Fibroblast of skin of scalp (primary cell): ENCODE measurements around the gene DGKQ. TPM values are rescaled to one million over a fixed set of nuclear protein-coding genes. Genes with fewer than 3 reads are reported as not detected.

ENCODE experiments used
- DNase-seq: peaks from one replicate; pipeline ENCODE4 v3.0.0-alpha.2; 2013
- polyA plus RNA-seq, 2 experiments: library from polyadenylated mRNA; unstranded; fragments of 120-200 nt; gene quantifications; one replicate each; pipeline ENCODE4 v1.2.1, GENCODE V29; 2013; ENCODE audit not compliant: insufficient read length in 2 of 2

DGKQ gene
- polyA plus RNA-seq (2013, experiment 1 of 2; ENCODE audit: insufficient read length), result 12.4 TPM
- polyA plus RNA-seq (2013, experiment 2 of 2; ENCODE audit: insufficient read length), result 9.6 TPM

GRCh38 chr4:973431-974397, at the start of gene DGKQ:
Gene DGKQ (minus strand): TSS chr4:973569. CDS start chr4:973482, 87 bp downstream.
- DNase-seq, result peak; percentile 89

GRCh38 chr4:1022739-1023066, 49.3 kb upstream of the DGKQ start:
- DNase-seq, result no peak

- DNase-seq, result no peak
Measured at GRCh38 chr4:1022051-1022738, 48.8 kb upstream of the DGKQ start.

- DNase-seq, result no peak
Measured at GRCh38 chr4:1021386-1022050, 48.1 kb upstream of the DGKQ start.

DNA sequence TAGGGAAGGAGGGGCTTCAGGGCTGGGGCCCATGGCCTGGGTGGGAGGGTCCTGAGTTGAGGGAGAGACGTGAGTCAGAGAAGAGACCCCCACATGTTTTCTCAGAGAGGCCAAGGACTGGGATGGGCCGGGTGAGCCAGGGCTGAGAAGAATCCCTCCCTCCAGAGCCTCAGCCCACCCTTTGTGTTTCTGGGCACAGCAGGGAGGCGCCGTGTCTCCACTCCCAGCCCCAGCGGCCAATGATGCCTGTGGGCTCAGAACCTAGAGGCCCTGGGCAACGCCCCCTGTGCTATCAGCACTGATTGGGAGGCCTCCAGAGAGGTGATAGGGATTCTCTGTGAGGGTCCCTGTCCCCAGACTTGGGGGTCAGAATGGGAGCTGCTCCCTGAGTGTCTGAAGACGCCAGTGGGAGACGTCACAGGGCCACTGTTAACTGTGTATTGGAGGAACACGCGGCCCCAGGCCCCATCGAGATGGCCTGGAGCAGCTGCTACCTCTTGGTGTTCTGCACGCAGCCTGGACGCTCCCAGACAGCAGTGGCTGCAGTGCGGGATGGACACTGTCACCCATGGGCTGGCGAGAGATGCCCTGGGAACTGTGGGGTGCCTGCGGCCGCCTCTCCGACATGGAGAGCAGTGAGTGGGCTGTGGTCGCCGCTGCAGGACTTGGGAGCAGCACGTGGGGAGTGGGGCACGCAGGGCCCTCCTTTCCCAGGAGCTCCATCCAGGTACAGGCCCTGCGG, 46.5 kb upstream of the DGKQ start:
- peak; percentile 39 for DNase-seq

- no peak for DNase-seq
Measured at GRCh38 chr4:1019320-1019719, 46.0 kb upstream of the DGKQ start.

DNA sequence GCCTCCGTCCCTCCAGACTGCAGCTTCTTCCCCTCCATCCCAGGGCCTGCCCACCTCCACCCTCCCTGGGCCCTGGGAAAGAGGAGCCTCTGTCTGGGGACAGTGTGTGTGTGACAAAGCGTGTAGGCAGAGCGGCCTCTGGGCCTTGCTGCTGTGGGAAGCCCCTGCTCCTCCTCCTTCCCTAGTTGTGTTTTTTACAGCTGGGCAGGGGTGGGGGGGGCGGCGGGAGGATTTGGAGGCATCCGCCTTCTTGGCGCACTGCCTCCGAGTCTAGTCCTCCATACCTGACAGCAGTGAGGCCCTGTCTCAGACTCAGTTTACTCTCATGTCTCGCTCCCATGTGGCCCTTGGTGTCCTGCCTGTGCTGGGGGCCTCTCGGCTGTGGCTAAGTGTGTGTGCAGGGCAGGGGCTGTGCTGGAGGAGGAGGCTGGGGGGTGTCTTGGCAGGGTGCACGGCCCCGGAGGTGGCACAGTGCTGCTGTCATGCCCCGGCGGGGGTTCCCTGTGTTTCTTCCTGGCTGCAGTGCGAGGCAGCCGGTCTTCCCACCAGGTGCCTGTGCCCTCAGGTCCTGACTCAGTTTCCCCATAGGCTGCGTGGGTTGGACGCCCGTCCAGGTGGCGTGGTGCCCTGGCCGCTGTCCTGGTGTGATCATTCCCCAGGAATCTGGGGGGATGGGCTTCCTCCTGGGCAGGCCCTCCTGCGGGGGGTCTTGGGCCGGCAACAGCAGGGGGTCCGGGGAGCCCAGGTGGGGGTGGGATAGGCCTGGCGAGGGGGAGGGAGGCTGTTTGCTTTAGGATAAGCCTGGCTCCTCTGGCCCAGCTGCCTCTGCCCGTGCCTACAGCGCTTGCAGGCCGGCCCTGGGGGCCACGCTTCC, 45.0 kb upstream of the DGKQ start:
- DNase-seq, result peak; percentile 35

- DNase-seq, result no peak
Measured at GRCh38 chr4:1017706-1018105, 44.3 kb upstream of the DGKQ start.

- no peak for DNase-seq
Measured at GRCh38 chr4:1017211-1017610, 43.8 kb upstream of the DGKQ start.

DNA sequence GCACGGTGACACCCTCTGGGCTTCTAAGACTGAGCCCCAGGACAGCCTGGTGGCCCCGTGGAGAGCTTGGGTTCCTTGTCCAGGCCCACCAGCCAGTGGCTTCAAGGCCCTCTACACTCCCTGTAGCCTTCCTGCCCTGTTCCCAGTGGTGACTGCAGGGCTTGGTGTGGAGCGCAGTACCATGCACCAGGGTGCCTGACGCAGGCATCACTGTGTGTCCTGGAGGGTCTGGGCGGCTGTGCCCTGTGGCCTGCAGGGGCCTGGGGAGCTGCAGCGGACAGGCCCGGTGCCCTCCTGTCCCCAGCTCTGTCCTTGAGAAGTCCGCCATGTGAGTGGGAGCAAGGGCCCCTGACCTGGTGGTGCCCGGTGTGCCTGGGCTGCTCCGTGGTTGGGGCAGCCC, 42.4 kb upstream of the DGKQ start:
- no peak for DNase-seq

DNA sequence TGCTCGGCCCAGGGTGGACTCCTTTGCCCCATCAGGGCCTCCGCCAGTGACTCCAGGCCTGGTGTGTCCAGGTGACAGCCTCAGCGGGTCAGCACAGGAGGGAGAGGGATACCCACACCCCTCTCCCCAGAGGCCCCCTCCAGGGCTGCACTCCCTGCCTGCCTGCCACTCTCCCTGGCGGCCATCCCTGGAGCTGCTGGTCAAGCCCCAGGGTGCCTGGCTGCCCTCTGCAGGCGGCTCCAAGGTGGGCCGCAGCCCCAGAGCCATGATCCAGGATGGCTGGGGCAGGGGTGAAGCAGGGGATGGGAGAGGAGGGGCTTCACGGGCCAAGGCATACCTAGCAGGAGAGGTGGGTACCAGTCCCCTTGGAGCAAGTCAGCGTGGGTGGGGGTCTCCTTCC, 41.8 kb upstream of the DGKQ start:
- DNase-seq, result no peak

DNA sequence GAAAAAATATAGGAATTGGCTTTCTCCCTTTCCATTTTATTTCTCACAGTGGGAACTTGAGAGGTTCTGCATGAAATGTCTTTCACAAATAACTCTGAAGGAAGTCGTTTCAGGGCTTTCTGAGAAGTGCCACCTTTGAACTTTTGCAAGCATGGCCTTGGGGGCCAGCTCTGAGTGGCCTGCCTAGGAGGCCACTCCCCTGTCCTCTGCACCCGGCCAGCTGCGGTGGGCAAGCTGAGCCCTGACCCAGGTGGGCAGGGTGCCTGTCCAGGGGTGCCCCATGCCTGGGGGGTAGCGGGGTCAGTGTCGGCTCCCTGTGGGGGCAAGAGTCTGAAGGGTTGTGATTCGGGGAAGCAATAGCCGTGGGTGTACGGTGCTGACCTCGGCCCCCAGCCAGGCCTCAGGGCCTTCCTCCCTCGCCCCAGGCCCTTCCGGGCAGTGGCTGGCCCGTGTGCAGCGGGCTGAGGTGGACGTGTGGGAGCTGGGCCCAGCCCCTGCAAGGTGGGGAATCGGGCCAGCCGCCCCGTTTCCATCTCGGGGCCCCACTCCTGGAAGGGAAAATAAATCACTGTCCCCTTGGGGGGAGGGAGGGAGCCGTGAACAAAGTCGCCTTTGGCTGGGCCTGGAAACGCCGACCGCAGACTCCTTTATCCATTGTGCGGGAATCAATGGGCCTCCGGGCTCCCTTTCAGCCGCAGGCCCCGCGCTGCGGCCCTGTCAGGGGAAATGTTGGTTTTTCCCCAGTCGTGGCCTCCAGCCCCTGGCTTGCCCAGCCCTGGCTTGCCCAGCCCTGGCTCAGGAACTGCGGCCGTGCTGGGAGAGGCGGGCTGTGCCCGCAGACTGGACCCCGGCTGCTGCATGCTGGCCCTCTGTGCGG, 41.2 kb upstream of the DGKQ start:
- DNase-seq, result no peak

- no peak for DNase-seq
Measured at GRCh38 chr4:1013225-1014073, 40.1 kb upstream of the DGKQ start.

- DNase-seq, result peak; percentile 23
Measured at GRCh38 chr4:1012034-1012739, 38.8 kb upstream of the DGKQ start.

DNA sequence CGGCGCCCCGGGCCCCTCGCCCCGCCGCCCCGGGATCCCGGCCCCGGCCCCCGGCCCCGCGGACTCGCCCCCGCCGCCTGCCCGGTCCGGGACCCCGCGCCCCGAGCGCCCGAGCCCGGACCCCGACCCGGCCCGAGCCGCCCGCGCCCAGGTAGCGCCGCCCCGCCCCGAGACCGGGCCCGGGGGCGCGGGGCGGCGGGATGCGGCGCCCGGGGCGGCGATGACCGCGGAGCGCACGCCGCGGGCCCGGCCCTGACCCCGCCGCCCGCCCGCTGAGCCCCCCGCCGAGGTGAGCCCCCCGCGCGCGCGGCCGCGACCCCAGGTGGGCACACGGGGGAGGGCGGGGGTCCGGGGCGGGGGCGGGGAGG, 38.3 kb upstream of the DGKQ start:
- DNase-seq, result no peak

- peak; percentile 92 for DNase-seq
Measured at GRCh38 chr4:1011022-1011665, 37.8 kb upstream of the DGKQ start, which contains the start of gene FGFRL1. Gene FGFRL1 (plus strand): TSS chr4:1011626. CDS start chr4:1012486, 860 bp downstream.

DNA sequence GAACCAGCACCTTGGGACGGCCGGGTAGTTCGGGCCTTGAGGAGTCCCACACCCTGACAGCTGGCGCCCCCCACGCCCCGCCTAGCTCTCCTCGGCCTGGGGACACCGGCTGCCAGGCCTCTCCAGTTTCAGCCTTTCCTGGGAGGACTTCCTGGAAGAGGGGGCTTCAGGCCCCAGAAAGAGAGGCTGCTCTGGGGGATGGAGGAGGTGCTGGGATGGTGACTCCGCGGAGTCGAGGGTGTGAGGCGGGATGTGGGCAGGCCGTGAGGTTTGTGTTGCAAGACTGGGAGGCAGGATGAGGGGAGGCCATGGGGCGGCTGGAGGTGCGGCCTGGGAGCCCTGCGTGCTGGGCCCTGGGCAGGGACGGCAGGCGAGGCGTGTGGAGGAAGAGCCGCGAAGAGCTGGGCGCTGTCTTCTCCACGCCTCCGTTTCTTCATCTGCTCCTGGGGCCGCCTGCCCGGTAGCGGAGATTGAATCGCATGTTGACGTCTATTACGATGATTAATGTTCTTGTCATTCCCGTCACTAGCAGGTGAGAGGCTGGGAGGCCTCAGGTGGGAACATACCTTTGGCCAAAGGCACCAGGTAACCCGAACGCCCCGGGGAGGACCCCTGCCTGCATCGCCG, 37.1 kb upstream of the DGKQ start:
- peak; percentile 76 for DNase-seq
